GM19025 (cell line): ENCODE results near the gene COL25A1.
"Not testable (repeated sequence)": the region's sequence is repeated elsewhere in the genome, so short reads cannot be mapped to it uniquely, and the experiment has no call there.

Experiments used
- ATAC-seq: cut with Tn5 transposase; IDR thresholded peaks from one replicate; pipeline ENCODE4 v1.9.1; 2021; ENCODE audit warnings: mild to moderate bottlenecking, low read depth, moderate library complexity; ENCODE audit not compliant: unreplicated experiment

COL25A1 gene

GRCh38 chr4:109072595-109072994, 229.9 kb downstream of the COL25A1 start:
- no peak for ATAC-seq

GRCh38 chr4:109070677-109071076, 231.8 kb downstream of the COL25A1 start:
- ATAC-seq = not testable (repeated sequence)

- no peak for ATAC-seq
Measured at GRCh38 chr4:109067508-109068235, 234.8 kb downstream of the COL25A1 start.

GRCh38 chr4:109065006-109065405, 237.5 kb downstream of the COL25A1 start:
- no peak for ATAC-seq

GRCh38 chr4:109053257-109053656, 249.2 kb downstream of the COL25A1 start:
- ATAC-seq = no peak

GRCh38 chr4:109052821-109053220, 249.6 kb downstream of the COL25A1 start:
- no peak for ATAC-seq

- ATAC-seq = no peak
Measured at GRCh38 chr4:109051054-109051453, 251.4 kb downstream of the COL25A1 start.

GRCh38 chr4:109049926-109050325, 252.5 kb downstream of the COL25A1 start:
- ATAC-seq = no peak

- ATAC-seq = no peak
Measured at GRCh38 chr4:109046471-109047201, 255.8 kb downstream of the COL25A1 start.

GRCh38 chr4:109044431-109044830, 258.0 kb downstream of the COL25A1 start:
- ATAC-seq = no peak

GRCh38 chr4:109043286-109043685, 259.2 kb downstream of the COL25A1 start:
- no peak for ATAC-seq

GRCh38 chr4:109041463-109042360, 260.7 kb downstream of the COL25A1 start:
- no peak for ATAC-seq

- ATAC-seq = no peak
Measured at GRCh38 chr4:109040441-109040840, 262.0 kb downstream of the COL25A1 start.

- ATAC-seq = no peak
Measured at GRCh38 chr4:109037026-109037425, 265.4 kb downstream of the COL25A1 start.

GRCh38 chr4:109033993-109034392, 268.5 kb downstream of the COL25A1 start:
- no peak for ATAC-seq

GRCh38 chr4:109032671-109033070, 269.8 kb downstream of the COL25A1 start:
- ATAC-seq = no peak

- ATAC-seq = no peak
Measured at GRCh38 chr4:109029987-109030386, 272.5 kb downstream of the COL25A1 start.

GRCh38 chr4:109027016-109027500, 275.4 kb downstream of the COL25A1 start:
- ATAC-seq = no peak

GRCh38 chr4:109026588-109026987, 275.9 kb downstream of the COL25A1 start:
- ATAC-seq = no peak

- ATAC-seq = no peak
Measured at GRCh38 chr4:109025471-109026076, 276.9 kb downstream of the COL25A1 start.
